ENCODE data around the gene EIF2D. TPM values are rescaled to one million over a fixed set of nuclear protein-coding genes. Genes with fewer than 3 reads are reported as not detected.
A peak's percentile ranks its signal among the peaks of the same experiment; 100 is the strongest.

The EIF2D gene
- polyA plus RNA-seq, 2 of the 4 experiments (the other 2 are of a cell fraction) = 31.8 to 63.2 TPM

GRCh38 chr1:206557636-206558473, 54.4 kb downstream of the EIF2D start (continued):
- TF ChIP-seq TFCP2L1 (CRISPR knock-in tag; IDR thresholded peaks at IDR 0.05) (no peak), ZNF302 (CRISPR knock-in tag; IDR thresholded peaks at IDR 0.05) (no peak), RCOR1 (IDR thresholded peaks at IDR 0.05; ENCODE audit: low read depth, low read length) (no peak), FOSB (CRISPR knock-in tag; IDR thresholded peaks at IDR 0.05) (no peak), MAFK (IDR thresholded peaks at IDR 0.05; ENCODE audit: partially characterized antibody) (no peak), RNF2 (IDR thresholded peaks at IDR 0.05; ENCODE audit: borderline replicate concordance, low read depth) (no peak), NR3C1 (IDR thresholded peaks at IDR 0.05) (no peak), EP300 (IDR thresholded peaks at IDR 0.05) (no peak), EHF (CRISPR knock-in tag; IDR thresholded peaks at IDR 0.05) (no peak)

GRCh38 chr1:206556750-206557635, 55.3 kb downstream of the EIF2D start:
- ChIA-PET POLR2A (no interaction called here), CTCF (interaction anchor here (0.9 to 4.7 kb wide), 6 partner anchors 8 to 95 kb away, joined by 4 to 52 read pairs (median 10); no protein-coding TSS in a partner anchor)
- H3K4me2 ChIP-seq = peak overlapping the region; percentile 73
- 6% methylated on average over 23 of the region's 67 CpGs for WGBS (ENCODE audit: missing lambda C conversion rate)
- H3K4me3 ChIP-seq = peak overlapping the region; percentile 56
- FAIRE-seq = no peak
- peak; percentile 77 to 88 for ATAC-seq
- peak; percentile 25 to 51 for DNase-seq (ENCODE audit: low read depth in 1 of 2, low spot score in 1 of 2)
- no peaks in the 10 kb centered on the region for H3K9me3 ChIP-seq
- peaks cover 17% of the 10 kb centered on the region for H3K4me1 ChIP-seq
- TF ChIP-seq CHD4 (IDR thresholded peaks at IDR 0.05; ENCODE audit: borderline replicate concordance) = no peak
- TF ChIP-seq, protein P1, sequence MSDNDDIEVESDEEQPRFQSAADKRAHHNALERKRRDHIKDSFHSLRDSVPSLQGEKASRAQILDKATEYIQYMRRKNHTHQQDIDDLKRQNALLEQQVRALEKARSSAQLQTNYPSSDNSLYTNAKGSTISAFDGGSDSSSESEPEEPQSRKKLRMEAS (IDR thresholded peaks at IDR 0.05) = peak; percentile 45
- TF ChIP-seq, protein P2, sequence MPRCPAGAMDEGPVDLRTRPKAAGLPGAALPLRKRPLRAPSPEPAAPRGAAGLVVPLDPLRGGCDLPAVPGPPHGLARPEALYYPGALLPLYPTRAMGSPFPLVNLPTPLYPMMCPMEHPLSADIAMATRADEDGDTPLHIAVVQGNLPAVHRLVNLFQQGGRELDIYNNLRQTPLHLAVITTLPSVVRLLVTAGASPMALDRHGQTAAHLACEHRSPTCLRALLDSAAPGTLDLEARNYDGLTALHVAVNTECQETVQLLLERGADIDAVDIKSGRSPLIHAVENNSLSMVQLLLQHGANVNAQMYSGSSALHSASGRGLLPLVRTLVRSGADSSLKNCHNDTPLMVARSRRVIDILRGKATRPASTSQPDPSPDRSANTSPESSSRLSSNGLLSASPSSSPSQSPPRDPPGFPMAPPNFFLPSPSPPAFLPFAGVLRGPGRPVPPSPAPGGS (IDR thresholded peaks at IDR 0.05) = no peak
- TF ChIP-seq, protein P3, sequence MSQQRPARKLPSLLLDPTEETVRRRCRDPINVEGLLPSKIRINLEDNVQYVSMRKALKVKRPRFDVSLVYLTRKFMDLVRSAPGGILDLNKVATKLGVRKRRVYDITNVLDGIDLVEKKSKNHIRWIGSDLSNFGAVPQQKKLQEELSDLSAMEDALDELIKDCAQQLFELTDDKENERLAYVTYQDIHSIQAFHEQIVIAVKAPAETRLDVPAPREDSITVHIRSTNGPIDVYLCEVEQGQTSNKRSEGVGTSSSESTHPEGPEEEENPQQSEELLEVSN (IDR thresholded peaks at IDR 0.05; ENCODE audit: borderline replicate concordance, low read depth) = peak; percentile 58; the same call in 1 of the 2 replicates
- TF ChIP-seq HOXA7 (CRISPR knock-in tag; IDR thresholded peaks at IDR 0.05) = no peak
- TF ChIP-seq POLR2A (IDR thresholded peaks at IDR 0.05; ENCODE audit: low read length) = no peak
- TF ChIP-seq HMGXB4 (CRISPR knock-in tag; IDR thresholded peaks at IDR 0.05; ENCODE audit: borderline replicate concordance) = no peak
- no peak for TF ChIP-seq HDAC2 (IDR thresholded peaks at IDR 0.05)
- TF ChIP-seq REST (IDR thresholded peaks at IDR 0.05) = no peak
- TF ChIP-seq ATOH8 (CRISPR knock-in tag; IDR thresholded peaks at IDR 0.05; ENCODE audit: low read depth) = no peak
- peak overlapping the region; percentile 49 to 80; a peak in 5 of 6 replicates for H3K27ac ChIP-seq
